OCI-LY3 (cell line): ENCODE measurements around the gene SCN4B.

Experiments
- CTCF ChIP-seq: fragments of 200-600, 300-600 bp; sonication (generic); IDR thresholded peaks from 2 replicates; pipeline ENCODE4 v1.5.1; 2014; ENCODE audit warnings: antibody characterized with exemption, low read length, low read depth
- EZH2phosphoT487 ChIP-seq: fragments of 200-600 bp; shearing (Covaris generic); IDR thresholded peaks from 2 replicates; pipeline ENCODE4 v1.6.1; 2018; ENCODE audit warnings: antibody characterized with exemption, mixed run types, low read depth

- no peak for TF ChIP-seq EZH2phosphoT487
- TF ChIP-seq CTCF, result no peak
Observed at GRCh38 chr11:118193910-118194566, 41.4 kb upstream of the SCN4B start.
